H1 (cell line): Measurements from ENCODE around the gene CCDC198. TPM values are rescaled to one million over a fixed set of nuclear protein-coding genes. Genes with fewer than 3 reads are reported as not detected.

Source experiments
- CTCF ChIA-PET: fragments of 300-600 bp; sonication (Branson Sonifier 250); formaldehyde crosslinking; loops from one replicate; lab custom pipeline; 2021; ENCODE audit not compliant: partially characterized antibody; lab: Charles Lee
- POLR2A ChIA-PET: fragments of 300-600 bp; sonication (Branson Sonifier 250); formaldehyde crosslinking; loops from one replicate; lab custom pipeline; 2021; ENCODE audit warnings: inconsistent platforms; ENCODE audit not compliant: partially characterized antibody; lab: Charles Lee
- DNase-seq, 2 experiments: peaks; one replicate each; pipeline versions ENCODE4 v3.0.0 to v3.0.0-alpha.2; 2010 to 2022; ENCODE audit warnings: low spot score in 2 of 2, low read depth in 1 of 2, mixed read lengths in 1 of 2
- FAIRE-seq: peaks from 2 replicates; lab custom pipeline; 2011; peaks lifted over from hg19 to GRCh38; lab: Jason Lieb, UNC
- H2AFZ ChIP-seq: 2 replicates; pipeline ENCODE4 v1.8.1; 2012; ENCODE audit warnings: low read length, inconsistent platforms
- H2AK5ac ChIP-seq: 2 replicates; pipeline ENCODE4 v1.6.1; 2013; ENCODE audit warnings: low read depth, low read length
- H2BK120ac ChIP-seq: replicated peaks from 2 replicates; pipeline ENCODE3; 2013; ENCODE audit warnings: low read depth, low read length, inconsistent platforms
- H2BK12ac ChIP-seq: 2 replicates; pipeline ENCODE4 v1.6.1; 2013; ENCODE audit warnings: low read depth, low read length
- H2BK15ac ChIP-seq: 2 replicates; pipeline ENCODE4 v1.6.1; 2013; ENCODE audit warnings: low read length
- H2BK20ac ChIP-seq: 2 replicates; pipeline ENCODE4 v1.6.1; 2013; ENCODE audit warnings: low read length
- H2BK5ac ChIP-seq: 2 replicates; pipeline ENCODE4 v1.6.1; 2013; ENCODE audit warnings: low read depth, low read length
- H3K14ac ChIP-seq: 2 replicates; pipeline ENCODE4 v1.6.1; 2013; ENCODE audit warnings: inconsistent platforms; ENCODE audit not compliant: insufficient read length
- H3K18ac ChIP-seq: 2 replicates; pipeline ENCODE4 v1.6.1; 2013; ENCODE audit warnings: low read length; ENCODE audit errors: extremely low read depth
- H3K23ac ChIP-seq: 2 replicates; pipeline ENCODE4 v1.6.1; 2013; ENCODE audit warnings: inconsistent platforms; ENCODE audit not compliant: insufficient read length
- H3K23me2 ChIP-seq: 2 replicates; pipeline ENCODE4 v1.6.1; 2013; ENCODE audit warnings: low read depth, low read length
- H3K27ac ChIP-seq: 2 replicates; pipeline ENCODE4 v1.6.1; 2011; ENCODE audit warnings: low read depth, low read length, inconsistent platforms
- H3K27me3 ChIP-seq, 4 experiments: replicated peaks in 1 of 4; 1 replicate in 1 of 4; 2 replicates in 3 of 4; pipeline versions ENCODE4 v1.6.1 to v1.8.1; 2011 to 2013; ENCODE audit warnings: low read length in 3 of 4, mild to moderate bottlenecking in 3 of 4, inconsistent platforms in 2 of 4, mixed read lengths in 2 of 4, moderate library complexity in 1 of 4; ENCODE audit not compliant: control insufficient read depth in 3 of 4, insufficient read depth in 3 of 4; ENCODE audit errors: extremely low read depth in 1 of 4
- H3K36me3 ChIP-seq, 4 experiments: 2 replicates each; pipeline versions ENCODE4 v1.6.1 to v1.8.1; 2011 to 2013; ENCODE audit warnings: mild to moderate bottlenecking in 4 of 4, low read length in 3 of 4, moderate library complexity in 2 of 4, control low read depth in 1 of 4, inconsistent platforms in 1 of 4; ENCODE audit not compliant: insufficient read depth in 4 of 4, control insufficient read depth in 2 of 4
- H3K4ac ChIP-seq: replicated peaks from 2 replicates; pipeline ENCODE3; 2013; ENCODE audit warnings: low read length, low read depth, mixed read lengths, inconsistent platforms; ENCODE audit not compliant: insufficient read length
- H3K4me1 ChIP-seq, 4 experiments: replicated peaks in 1 of 4; 1 replicate in 1 of 4; 2 replicates in 3 of 4; pipeline versions ENCODE4 v1.6.1 to v1.8.1; 2011 to 2013; ENCODE audit warnings: low read length in 3 of 4, inconsistent platforms in 2 of 4, mixed read lengths in 1 of 4; ENCODE audit not compliant: insufficient read depth in 4 of 4, control insufficient read depth in 3 of 4
- H3K4me2 ChIP-seq, 2 experiments: 2 replicates each; pipeline versions ENCODE4 v1.6.1 to v1.8.1; 2011 to 2013; ENCODE audit warnings: low read depth in 2 of 2, low read length in 2 of 2, control low read depth in 1 of 2, inconsistent platforms in 1 of 2, mild to moderate bottlenecking in 1 of 2; ENCODE audit not compliant: insufficient read depth in 1 of 2
- H3K4me3 ChIP-seq, 4 experiments: fragments of 200-600, 300-600 bp in 1 of 4; sonication (generic), shearing (Covaris generic), sonication (Bioruptor Twin) in 1 of 4; 2 replicates each; pipeline versions ENCODE4 v1.5.1 to v1.8.1; 2011 to 2016; ENCODE audit warnings: low read length in 4 of 4, low read depth in 3 of 4, control low read depth in 2 of 4, inconsistent platforms in 2 of 4, mild to moderate bottlenecking in 2 of 4, mixed read lengths in 1 of 4, moderate library complexity in 1 of 4; ENCODE audit not compliant: insufficient read depth in 2 of 4; ENCODE audit errors: extremely low read depth in 1 of 4
- H3K56ac ChIP-seq: replicated peaks from 2 replicates; pipeline ENCODE3; 2013; ENCODE audit warnings: low read depth, mild to moderate bottlenecking, mixed read lengths, low read length, inconsistent platforms; ENCODE audit not compliant: insufficient read length
- H3K79me1 ChIP-seq: 2 replicates; pipeline ENCODE4 v1.6.1; 2013; ENCODE audit warnings: low read depth, low read length, control low read depth
- H3K79me2 ChIP-seq, 2 experiments: 2 replicates each; pipeline versions ENCODE4 v1.6.1 to v1.8.1; 2012 to 2013; ENCODE audit warnings: low read length in 2 of 2, mild to moderate bottlenecking in 2 of 2, inconsistent platforms in 1 of 2; ENCODE audit not compliant: insufficient read depth in 2 of 2, control insufficient read depth in 1 of 2
- H3K9ac ChIP-seq, 4 experiments: replicated peaks in 1 of 4; 1 replicate in 1 of 4; 2 replicates in 3 of 4; pipeline versions ENCODE4 v1.6.1 to v1.8.1; 2011 to 2013; ENCODE audit warnings: low read depth in 3 of 4, low read length in 3 of 4, control low read depth in 2 of 4, mild to moderate bottlenecking in 2 of 4, moderate library complexity in 2 of 4, inconsistent platforms in 1 of 4; ENCODE audit errors: extremely low read depth in 1 of 4
- H3K9me3 ChIP-seq, 2 experiments: 2 replicates each; pipeline versions ENCODE4 v1.6.1 to v1.8.1; 2012 to 2013; ENCODE audit warnings: mild to moderate bottlenecking in 2 of 2, moderate library complexity in 2 of 2, control low read depth in 1 of 2, inconsistent platforms in 1 of 2, low read depth in 1 of 2, low read length in 1 of 2, mixed read lengths in 1 of 2; ENCODE audit not compliant: insufficient read depth in 2 of 2
- H4K20me1 ChIP-seq, 2 experiments: replicated peaks in 1 of 2; 2 replicates each; pipeline versions ENCODE3 to v1.8.1; 2011 to 2013; ENCODE audit warnings: inconsistent platforms in 2 of 2, low read length in 2 of 2, mild to moderate bottlenecking in 1 of 2; ENCODE audit not compliant: insufficient read depth in 2 of 2, control insufficient read depth in 1 of 2
- H4K5ac ChIP-seq: 2 replicates; pipeline ENCODE4 v1.6.1; 2013; ENCODE audit warnings: low read length, low read depth, mixed read lengths, inconsistent platforms; ENCODE audit not compliant: insufficient read length
- H4K8ac ChIP-seq: 2 replicates; pipeline ENCODE4 v1.8.0; 2013; ENCODE audit warnings: mild to moderate bottlenecking, moderate library complexity, low read length, inconsistent platforms; ENCODE audit not compliant: insufficient read depth; ENCODE audit errors: extremely low read depth
- H4K91ac ChIP-seq: replicated peaks from 2 replicates; pipeline ENCODE3; 2013; ENCODE audit warnings: low read length, mixed read lengths, inconsistent platforms; ENCODE audit not compliant: insufficient read length
- EP300 ChIP-seq, 2 experiments: IDR thresholded peaks; 1 replicate in 1 of 2; 2 replicates in 1 of 2; pipeline ENCODE4 v1.6.1; 2011 to 2012; ENCODE audit warnings: low read depth in 2 of 2, low read length in 2 of 2, mild to moderate bottlenecking in 2 of 2, borderline replicate concordance in 1 of 2, inconsistent platforms in 1 of 2, moderate library complexity in 1 of 2
- NRF1 ChIP-seq: IDR thresholded peaks from 2 replicates; pipeline ENCODE4 v1.6.1; 2011; ENCODE audit warnings: mild to moderate bottlenecking, low read depth, low read length, improper control_type of control experiment
- SAP30 ChIP-seq: fragments of 300-600 bp; sonication (generic); IDR thresholded peaks from 2 replicates; pipeline ENCODE4 v1.7.1; 2012; ENCODE audit warnings: low read length, moderate library complexity, mild to moderate bottlenecking, inconsistent platforms; ENCODE audit not compliant: insufficient read depth, insufficient replicate concordance
- polyA plus RNA-seq, 7 experiments: library from polyadenylated mRNA; depleted of rRNA in 3 of 7; stranded (reverse) in 5 of 7; unstranded in 2 of 7; fragments of >200 nt in 5 of 7; fragments of 200-250 nt in 2 of 7; gene quantifications; 1 replicate in 5 of 7; 2 replicates in 1 of 7; 4 replicates in 1 of 7; pipeline versions ENCODE4 v1.2.1 to v1.2.3, GENCODE V29; 2011 to 2013; ENCODE audit warnings: missing spikeins in 2 of 7, mixed read lengths in 2 of 7
- total RNA-seq: library from RNA; stranded (reverse); fragmentation: NEBNext Ultra II Directional; extraction: Animal tissue kit (Norgen Biotek cat#: 25700); gene quantifications from 2 replicates; pipeline ENCODE4 v1.2.1, GENCODE V29; 2021
- TF ChIP-seq, protein P1 (sequence below): IDR thresholded peaks from 2 replicates; pipeline ENCODE4 v1.6.1; 2012; ENCODE audit warnings: inconsistent platforms
- TF ChIP-seq, protein P2 (sequence below): IDR thresholded peaks from 2 replicates; pipeline ENCODE4 v1.6.1; 2011; ENCODE audit warnings: low read length, improper control_type of control experiment

Gene CCDC198
- total and polyA plus RNA-seq, 2 of the 8 experiments (the other 6 are each of a cell fraction or from before 2014, with no cell fraction given) = not detected

- Histone ChIP-seq H3K56ac (no peak overlapping the region), H4K20me1 (no peaks in the 10 kb centered on the region), H3K36me3 (no peaks in the 10 kb centered on the region), H3K23ac (no peak overlapping the region), H4K91ac (no peak overlapping the region), H2BK12ac (no peak overlapping the region), H3K4me3 (no peak overlapping the region), H2BK5ac (no peak overlapping the region), H2AK5ac (no peak overlapping the region), H2AFZ (no peak overlapping the region), H2BK120ac (no peak overlapping the region), H3K9ac (no peak overlapping the region), H3K79me2 (no peaks in the 10 kb centered on the region), H3K14ac (no peak overlapping the region), H3K27ac (no peak overlapping the region), H3K4me1 (peaks cover 0 to 3% (median 1%) of the 10 kb centered on the region in 4 experiments; a peak in 4 of 7 replicates), H2BK20ac (no peak overlapping the region), H4K5ac (no peak overlapping the region), H3K23me2 (no peaks in the 10 kb centered on the region; the same call in 1 of the 2 replicates), H4K8ac (no peak overlapping the region), H3K4ac (no peak overlapping the region), H2BK15ac (no peak overlapping the region), H3K79me1 (no peaks in the 10 kb centered on the region), H3K27me3 (no peaks in the 10 kb centered on the region), H3K18ac (no peak overlapping the region), H3K9me3 (no peaks in the 10 kb centered on the region), H3K4me2 (no peak overlapping the region)
- ChIA-PET POLR2A (no interaction called here), CTCF (no interaction called here)
- DNase-seq = no peak
- no peak for FAIRE-seq
- no peak for TF ChIP-seq SAP30
- TF ChIP-seq, protein P1, sequence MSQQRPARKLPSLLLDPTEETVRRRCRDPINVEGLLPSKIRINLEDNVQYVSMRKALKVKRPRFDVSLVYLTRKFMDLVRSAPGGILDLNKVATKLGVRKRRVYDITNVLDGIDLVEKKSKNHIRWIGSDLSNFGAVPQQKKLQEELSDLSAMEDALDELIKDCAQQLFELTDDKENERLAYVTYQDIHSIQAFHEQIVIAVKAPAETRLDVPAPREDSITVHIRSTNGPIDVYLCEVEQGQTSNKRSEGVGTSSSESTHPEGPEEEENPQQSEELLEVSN = no peak
- TF ChIP-seq, protein P2, sequence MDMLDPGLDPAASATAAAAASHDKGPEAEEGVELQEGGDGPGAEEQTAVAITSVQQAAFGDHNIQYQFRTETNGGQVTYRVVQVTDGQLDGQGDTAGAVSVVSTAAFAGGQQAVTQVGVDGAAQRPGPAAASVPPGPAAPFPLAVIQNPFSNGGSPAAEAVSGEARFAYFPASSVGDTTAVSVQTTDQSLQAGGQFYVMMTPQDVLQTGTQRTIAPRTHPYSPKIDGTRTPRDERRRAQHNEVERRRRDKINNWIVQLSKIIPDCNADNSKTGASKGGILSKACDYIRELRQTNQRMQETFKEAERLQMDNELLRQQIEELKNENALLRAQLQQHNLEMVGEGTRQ = no peak
- no peak for TF ChIP-seq EP300 (IDR thresholded peaks at IDR 0.05; ENCODE audit: borderline replicate concordance in 1 of 2, low read depth in 2 of 2, low read length in 2 of 2)
- no peak for TF ChIP-seq NRF1
Observed at GRCh38 chr14:57498659-57499058, 5.0 kb upstream of the CCDC198 start.
